Measurements from ENCODE around the gene CAPN5.

DNA sequence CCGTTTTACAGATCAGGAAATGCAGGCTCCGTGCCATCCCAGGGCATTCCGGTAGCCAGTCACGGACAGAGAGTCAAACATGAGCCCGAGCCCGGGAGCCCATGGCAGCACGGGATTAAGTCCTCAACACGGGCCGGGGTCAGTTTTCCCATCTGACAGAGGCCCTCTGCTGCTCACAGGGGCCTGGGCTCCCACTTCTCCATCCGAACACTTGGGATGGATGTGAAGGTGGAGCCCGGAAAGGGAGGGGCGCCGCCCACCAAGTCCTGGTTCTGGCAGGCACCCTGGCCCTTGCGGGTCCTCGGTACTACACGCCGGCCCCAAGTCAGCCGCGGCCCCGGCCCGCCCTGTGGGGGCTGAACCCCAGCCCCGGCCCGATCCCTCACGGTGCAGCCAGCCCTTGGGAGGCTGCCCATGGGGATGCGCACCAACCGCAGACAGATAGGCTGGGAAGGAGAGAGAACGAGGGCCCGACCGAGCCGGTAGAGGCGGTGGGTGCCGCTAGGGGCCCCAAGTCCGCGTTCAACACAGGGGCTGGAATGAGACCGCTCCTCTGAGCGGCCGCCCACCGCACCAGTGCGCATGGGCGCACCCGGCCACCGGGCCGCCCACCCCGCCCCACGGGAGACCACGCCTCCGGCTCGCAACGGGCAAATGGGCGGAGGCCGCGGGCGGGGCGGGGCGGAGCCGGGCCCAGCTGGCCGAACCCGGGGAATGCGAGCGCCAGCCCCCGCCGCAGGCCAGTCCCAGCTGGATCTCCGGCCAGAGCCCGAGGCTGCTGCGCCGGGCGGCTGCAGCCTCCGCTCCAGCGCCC lies at the start of gene CAPN5:
- TF ChIP-seq, protein P1, sequence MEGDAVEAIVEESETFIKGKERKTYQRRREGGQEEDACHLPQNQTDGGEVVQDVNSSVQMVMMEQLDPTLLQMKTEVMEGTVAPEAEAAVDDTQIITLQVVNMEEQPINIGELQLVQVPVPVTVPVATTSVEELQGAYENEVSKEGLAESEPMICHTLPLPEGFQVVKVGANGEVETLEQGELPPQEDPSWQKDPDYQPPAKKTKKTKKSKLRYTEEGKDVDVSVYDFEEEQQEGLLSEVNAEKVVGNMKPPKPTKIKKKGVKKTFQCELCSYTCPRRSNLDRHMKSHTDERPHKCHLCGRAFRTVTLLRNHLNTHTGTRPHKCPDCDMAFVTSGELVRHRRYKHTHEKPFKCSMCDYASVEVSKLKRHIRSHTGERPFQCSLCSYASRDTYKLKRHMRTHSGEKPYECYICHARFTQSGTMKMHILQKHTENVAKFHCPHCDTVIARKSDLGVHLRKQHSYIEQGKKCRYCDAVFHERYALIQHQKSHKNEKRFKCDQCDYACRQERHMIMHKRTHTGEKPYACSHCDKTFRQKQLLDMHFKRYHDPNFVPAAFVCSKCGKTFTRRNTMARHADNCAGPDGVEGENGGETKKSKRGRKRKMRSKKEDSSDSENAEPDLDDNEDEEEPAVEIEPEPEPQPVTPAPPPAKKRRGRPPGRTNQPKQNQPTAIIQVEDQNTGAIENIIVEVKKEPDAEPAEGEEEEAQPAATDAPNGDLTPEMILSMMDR (IDR thresholded peaks at IDR 0.05), result peak in 4 of 5 experiments; percentile 29 to 80 (median 52)
- peak in 1 of 2 donors; percentile 97 for TF ChIP-seq EP300 (IDR thresholded peaks at IDR 0.05)
- peak; percentile 92 to 96 for TF ChIP-seq POLR2A (IDR thresholded peaks at IDR 0.05)

All from tibial nerve (tissue), 4 donors.